ENCODE data around the gene PRKD3. TPM values are rescaled to one million over a fixed set of nuclear protein-coding genes. Genes with fewer than 3 reads are reported as not detected.
A peak's percentile ranks its signal among the peaks of the same experiment; 100 is the strongest.

PRKD3 gene
- total and polyA plus RNA-seq, 2 donors (not counting 1 experiment from before 2014, with no cell fraction given) = 48.0 to 67.7 TPM

DNA sequence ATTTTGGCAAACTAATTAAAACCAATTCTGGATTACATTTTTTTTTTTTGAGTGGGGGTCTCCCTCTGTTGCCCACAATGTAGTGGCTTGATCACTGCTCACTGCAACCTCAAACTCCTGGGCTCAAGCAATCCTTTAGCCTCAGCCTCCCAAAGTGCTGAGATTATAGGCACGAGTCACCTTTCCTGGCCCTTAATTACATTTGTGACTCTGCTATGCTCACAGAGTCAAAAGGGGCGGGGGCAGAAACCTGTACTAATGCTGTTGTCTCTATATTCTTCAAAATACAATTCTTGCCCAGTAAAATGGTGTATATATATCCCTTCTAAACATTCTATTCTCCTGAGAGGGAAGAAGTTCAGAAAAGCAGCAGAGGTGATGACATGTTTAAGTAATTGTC lies 23.2 kb downstream of the PRKD3 start:
- DNase-seq (ENCODE audit: low read depth in 2 of 2) = no peak
- H3K4me3 ChIP-seq (replicated peaks in 1 of 4; ENCODE audit: control extremely low read depth in 1 of 4, insufficient read depth in 1 of 4, low read depth in 3 of 4, low read length in 4 of 4) = no peak overlapping the region
- no peaks in the 10 kb centered on the region for H3K4me1 ChIP-seq (ENCODE audit: control insufficient read depth, extremely low read depth, insufficient read depth, low read length)
- H3K36me3 ChIP-seq (ENCODE audit: control insufficient read depth, insufficient read depth, low read length) = no peaks in the 10 kb centered on the region
- no peak overlapping the region for H3K9ac ChIP-seq (ENCODE audit: insufficient read depth, low read length)
- H3K79me2 ChIP-seq (ENCODE audit: control insufficient read depth, insufficient read depth, low read length) = peaks cover 21% of the 10 kb centered on the region
- H3K9me3 ChIP-seq (ENCODE audit: control insufficient read depth, insufficient read depth, low read depth, low read length) = no peaks in the 10 kb centered on the region
- no peaks in the 10 kb centered on the region for H3K27me3 ChIP-seq (ENCODE audit: control insufficient read depth, insufficient read depth, low read length)
- no peaks in the 10 kb centered on the region for H4K20me1 ChIP-seq (ENCODE audit: control insufficient read depth, extremely low read depth, insufficient read depth, low read length)
- no peak overlapping the region for H3K4me2 ChIP-seq (ENCODE audit: extremely low read depth, insufficient read depth, low read length)
- no peak for TF ChIP-seq EZH2 (IDR thresholded peaks at IDR 0.05; ENCODE audit: low read length, missing control alignments)
- TF ChIP-seq, protein P1, sequence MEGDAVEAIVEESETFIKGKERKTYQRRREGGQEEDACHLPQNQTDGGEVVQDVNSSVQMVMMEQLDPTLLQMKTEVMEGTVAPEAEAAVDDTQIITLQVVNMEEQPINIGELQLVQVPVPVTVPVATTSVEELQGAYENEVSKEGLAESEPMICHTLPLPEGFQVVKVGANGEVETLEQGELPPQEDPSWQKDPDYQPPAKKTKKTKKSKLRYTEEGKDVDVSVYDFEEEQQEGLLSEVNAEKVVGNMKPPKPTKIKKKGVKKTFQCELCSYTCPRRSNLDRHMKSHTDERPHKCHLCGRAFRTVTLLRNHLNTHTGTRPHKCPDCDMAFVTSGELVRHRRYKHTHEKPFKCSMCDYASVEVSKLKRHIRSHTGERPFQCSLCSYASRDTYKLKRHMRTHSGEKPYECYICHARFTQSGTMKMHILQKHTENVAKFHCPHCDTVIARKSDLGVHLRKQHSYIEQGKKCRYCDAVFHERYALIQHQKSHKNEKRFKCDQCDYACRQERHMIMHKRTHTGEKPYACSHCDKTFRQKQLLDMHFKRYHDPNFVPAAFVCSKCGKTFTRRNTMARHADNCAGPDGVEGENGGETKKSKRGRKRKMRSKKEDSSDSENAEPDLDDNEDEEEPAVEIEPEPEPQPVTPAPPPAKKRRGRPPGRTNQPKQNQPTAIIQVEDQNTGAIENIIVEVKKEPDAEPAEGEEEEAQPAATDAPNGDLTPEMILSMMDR (conservative IDR thresholded peaks at IDR 0.05 in 1 of 2, IDR thresholded peaks at IDR 0.05 in 1 of 2; ENCODE audit: low read depth in 1 of 2, low read length in 2 of 2) = no peak
- no peak overlapping the region for H3K27ac ChIP-seq (ENCODE audit: insufficient read depth, low read length)
- no peak overlapping the region for H2AFZ ChIP-seq (ENCODE audit: low read length)

GRCh38 chr2:37300578-37300977 lies 24.1 kb downstream of the PRKD3 start:
- H3K4me2 ChIP-seq (ENCODE audit: extremely low read depth, insufficient read depth, low read length) = no peak overlapping the region
- H3K9ac ChIP-seq (ENCODE audit: insufficient read depth, low read length) = no peak overlapping the region
- H3K27me3 ChIP-seq (ENCODE audit: control insufficient read depth, insufficient read depth, low read length) = no peaks in the 10 kb centered on the region
- H2AFZ ChIP-seq (ENCODE audit: low read length) = no peak overlapping the region
- H4K20me1 ChIP-seq (ENCODE audit: control insufficient read depth, extremely low read depth, insufficient read depth, low read length) = no peaks in the 10 kb centered on the region
- no peak overlapping the region for H3K4me3 ChIP-seq (replicated peaks in 1 of 4; ENCODE audit: control extremely low read depth in 1 of 4, insufficient read depth in 1 of 4, low read depth in 3 of 4, low read length in 4 of 4)
- H3K79me2 ChIP-seq (ENCODE audit: control insufficient read depth, insufficient read depth, low read length) = peaks cover 21% of the 10 kb centered on the region
- H3K36me3 ChIP-seq (ENCODE audit: control insufficient read depth, insufficient read depth, low read length) = no peaks in the 10 kb centered on the region
- DNase-seq (ENCODE audit: low read depth in 2 of 2) = peak in 1 of 2 donors; percentile 56
- no peaks in the 10 kb centered on the region for H3K4me1 ChIP-seq (ENCODE audit: control insufficient read depth, extremely low read depth, insufficient read depth, low read length)
- H3K9me3 ChIP-seq (ENCODE audit: control insufficient read depth, insufficient read depth, low read depth, low read length) = no peaks in the 10 kb centered on the region
- TF ChIP-seq, protein P1 (conservative IDR thresholded peaks at IDR 0.05 in 1 of 2, IDR thresholded peaks at IDR 0.05 in 1 of 2; ENCODE audit: low read depth in 1 of 2, low read length in 2 of 2) = no peak
- no peak for TF ChIP-seq EZH2 (IDR thresholded peaks at IDR 0.05; ENCODE audit: low read length, missing control alignments)
- H3K27ac ChIP-seq (ENCODE audit: insufficient read depth, low read length) = no peak overlapping the region

GRCh38 chr2:37300146-37300545 lies 24.5 kb downstream of the PRKD3 start:
- TF ChIP-seq, protein P1 (conservative IDR thresholded peaks at IDR 0.05 in 1 of 2, IDR thresholded peaks at IDR 0.05 in 1 of 2; ENCODE audit: low read depth in 1 of 2, low read length in 2 of 2) = no peak
- no peak for TF ChIP-seq EZH2 (IDR thresholded peaks at IDR 0.05; ENCODE audit: low read length, missing control alignments)
- peaks cover 22% of the 10 kb centered on the region for H3K79me2 ChIP-seq (ENCODE audit: control insufficient read depth, insufficient read depth, low read length)
- H4K20me1 ChIP-seq (ENCODE audit: control insufficient read depth, extremely low read depth, insufficient read depth, low read length) = no peaks in the 10 kb centered on the region

More at GRCh38 chr2:37300146-37300545, 24.5 kb downstream of the PRKD3 start:
- Histone ChIP-seq H3K27me3 (ENCODE audit: control insufficient read depth, insufficient read depth, low read length) (no peaks in the 10 kb centered on the region), H3K9ac (ENCODE audit: insufficient read depth, low read length) (no peak overlapping the region), H3K9me3 (ENCODE audit: control insufficient read depth, insufficient read depth, low read depth, low read length) (no peaks in the 10 kb centered on the region), H2AFZ (ENCODE audit: low read length) (no peak overlapping the region), H3K4me1 (ENCODE audit: control insufficient read depth, extremely low read depth, insufficient read depth, low read length) (no peaks in the 10 kb centered on the region), H3K27ac (ENCODE audit: insufficient read depth, low read length) (no peak overlapping the region), H3K4me2 (ENCODE audit: extremely low read depth, insufficient read depth, low read length) (no peak overlapping the region), H3K36me3 (ENCODE audit: control insufficient read depth, insufficient read depth, low read length) (no peaks in the 10 kb centered on the region), H3K4me3 (replicated peaks in 1 of 4; ENCODE audit: control extremely low read depth in 1 of 4, insufficient read depth in 1 of 4, low read depth in 3 of 4, low read length in 4 of 4) (no peak overlapping the region)
- DNase-seq (ENCODE audit: low read depth in 2 of 2) = no peak

Data from fibroblast of lung (primary cell).